HEK293T (cell line): ENCODE measurements around the gene LIPE.

ENCODE experiments used
- CTCF ChIA-PET: fragments of 350-600 bp; formaldehyde crosslinking; extraction: SDS; loops from one replicate; lab custom pipeline; 2021; ENCODE audit warnings: antibody characterized with exemption, inconsistent platforms; lab: Yijun Ruan, JAX
- POLR2A ChIA-PET: fragments of 350-600 bp; formaldehyde crosslinking; extraction: SDS; loops from one replicate; lab custom pipeline; 2020; ENCODE audit warnings: antibody characterized with exemption, inconsistent platforms; lab: Yijun Ruan, JAX
- DNase-seq: peaks from one replicate; pipeline ENCODE4 v3.0.0; 2012; ENCODE audit warnings: mixed read lengths; ENCODE audit errors: extremely low spot score
- ARNT ChIP-seq: fragments of 450-650 bp; IDR thresholded peaks from 2 replicates; pipeline ENCODE4 v1.6.1; 2017; ENCODE audit warnings: mild to moderate bottlenecking
- BHLHE40 ChIP-seq: fragments of 450-650 bp; IDR thresholded peaks from 2 replicates; pipeline ENCODE4 v1.6.1; 2016; ENCODE audit warnings: mild to moderate bottlenecking, moderate library complexity, borderline replicate concordance
- CTBP1 ChIP-seq: fragments of 450-650 bp; IDR thresholded peaks from 2 replicates; pipeline ENCODE4 v1.6.1; 2016; ENCODE audit warnings: borderline replicate concordance
- ELF4 ChIP-seq: fragments of 450-650 bp; IDR thresholded peaks from 2 replicates; pipeline ENCODE4 v1.6.1; 2017; ENCODE audit warnings: antibody characterized with exemption
- FOXA1 ChIP-seq: fragments of 450-650 bp; IDR thresholded peaks from 2 replicates; pipeline ENCODE4 v1.6.1; 2016; ENCODE audit warnings: mild to moderate bottlenecking
- FOXK2 ChIP-seq: fragments of 450-650 bp; IDR thresholded peaks from 2 replicates; pipeline ENCODE4 v1.6.1; 2016; ENCODE audit warnings: mild to moderate bottlenecking
- FOXM1 ChIP-seq: fragments of 450-650 bp; IDR thresholded peaks from 2 replicates; pipeline ENCODE4 v1.6.1; 2017; ENCODE audit warnings: mild to moderate bottlenecking, borderline replicate concordance
- HDGF ChIP-seq: fragments of 450-650 bp; IDR thresholded peaks from 2 replicates; pipeline ENCODE4 v1.6.1; 2017; ENCODE audit warnings: antibody characterized with exemption, borderline replicate concordance
- L3MBTL2 ChIP-seq: fragments of 450-650 bp; conservative IDR thresholded peaks from 2 replicates; pipeline ENCODE4 v1.6.1; 2016; ENCODE audit warnings: mild to moderate bottlenecking
- LEF1 ChIP-seq: fragments of 450-650 bp; IDR thresholded peaks from 2 replicates; pipeline ENCODE4 v1.6.1; 2017; ENCODE audit warnings: mild to moderate bottlenecking, borderline replicate concordance
- NFRKB ChIP-seq: fragments of 450-650 bp; IDR thresholded peaks from 2 replicates; pipeline ENCODE4 v1.6.1; 2016; ENCODE audit warnings: mild to moderate bottlenecking, moderate library complexity
- SP1 ChIP-seq: fragments of 450-650 bp; IDR thresholded peaks from 2 replicates; pipeline ENCODE4 v1.6.1; 2017
- SUZ12 ChIP-seq: fragments of 450-650 bp; IDR thresholded peaks from 2 replicates; pipeline ENCODE4 v1.6.1; 2016; ENCODE audit warnings: mild to moderate bottlenecking
- TARDBP ChIP-seq: fragments of 450-650 bp; IDR thresholded peaks from 2 replicates; pipeline ENCODE4 v1.6.1; 2016
- ZNF384 ChIP-seq: fragments of 450-650 bp; IDR thresholded peaks from 2 replicates; pipeline ENCODE4 v1.6.1; 2016
- TF ChIP-seq, protein P1 (sequence below): fragments of 450-650 bp; IDR thresholded peaks from 2 replicates; pipeline ENCODE4 v1.6.1; 2016

LIPE gene

GRCh38 chr19:42367929-42368328 lies 59.3 kb downstream of the LIPE start:
- ChIA-PET POLR2A (no interaction called here), CTCF (no interaction called here)
- TF ChIP-seq L3MBTL2, result no peak
- no peak for DNase-seq

DNA sequence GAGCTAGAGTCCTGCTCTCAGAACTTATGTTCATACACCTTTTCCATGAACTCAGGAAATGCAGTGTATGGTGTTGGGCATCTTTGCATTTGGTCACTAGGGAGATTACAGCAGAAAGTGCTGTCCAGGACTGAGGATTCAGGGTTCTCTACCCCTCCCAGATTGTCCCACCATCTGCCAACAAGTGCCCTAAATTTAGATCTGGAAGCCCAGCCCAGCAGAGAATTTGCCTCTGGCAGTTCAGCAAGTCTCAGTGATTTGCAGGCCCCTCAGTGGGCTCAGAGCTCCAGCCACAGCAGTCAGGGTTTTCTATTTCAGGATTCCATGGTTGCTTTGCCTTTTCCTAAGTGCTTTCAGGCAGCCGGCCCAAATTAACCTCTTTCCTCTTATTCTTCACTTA lies 60.5 kb downstream of the LIPE start:
- no peak for DNase-seq

GRCh38 chr19:42363614-42364346 lies 63.4 kb downstream of the LIPE start:
- CTCF ChIA-PET, result no interaction called here
- DNase-seq, result no peak

More for the DNA sequence above, 60.5 kb downstream of the LIPE start:
- ChIA-PET CTCF (no interaction called here), POLR2A (interaction anchor here (1.3 kb wide), 1 partner anchor 30 kb away, joined by 7 read pairs; no protein-coding TSS in a partner anchor)
- TF ChIP-seq SUZ12, result no peak
- TF ChIP-seq L3MBTL2, result no peak
- no peak for TF ChIP-seq FOXA1
- no peak for TF ChIP-seq FOXM1
- TF ChIP-seq ARNT, result no peak
- TF ChIP-seq NFRKB, result no peak
- TF ChIP-seq LEF1, result no peak
- TF ChIP-seq BHLHE40, result no peak
- TF ChIP-seq, protein P1, sequence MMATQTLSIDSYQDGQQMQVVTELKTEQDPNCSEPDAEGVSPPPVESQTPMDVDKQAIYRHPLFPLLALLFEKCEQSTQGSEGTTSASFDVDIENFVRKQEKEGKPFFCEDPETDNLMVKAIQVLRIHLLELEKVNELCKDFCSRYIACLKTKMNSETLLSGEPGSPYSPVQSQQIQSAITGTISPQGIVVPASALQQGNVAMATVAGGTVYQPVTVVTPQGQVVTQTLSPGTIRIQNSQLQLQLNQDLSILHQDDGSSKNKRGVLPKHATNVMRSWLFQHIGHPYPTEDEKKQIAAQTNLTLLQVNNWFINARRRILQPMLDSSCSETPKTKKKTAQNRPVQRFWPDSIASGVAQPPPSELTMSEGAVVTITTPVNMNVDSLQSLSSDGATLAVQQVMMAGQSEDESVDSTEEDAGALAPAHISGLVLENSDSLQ, result no peak

GRCh38 chr19:42362891-42363440 lies 64.2 kb downstream of the LIPE start:
- CTCF ChIA-PET, result no interaction called here
- no peak for TF ChIP-seq ZNF384
- no peak for TF ChIP-seq TARDBP
- no peak for TF ChIP-seq NFRKB
- TF ChIP-seq, protein P1, result no peak
- TF ChIP-seq HDGF, result no peak
- no peak for TF ChIP-seq FOXK2
- TF ChIP-seq ARNT, result no peak
- POLR2A ChIA-PET, result no interaction called here
- DNase-seq, result no peak

More at GRCh38 chr19:42363614-42364346, 63.4 kb downstream of the LIPE start:
- POLR2A ChIA-PET, result no interaction called here
- TF ChIP-seq FOXK2 (no peak), NFRKB (no peak), SUZ12 (no peak), BHLHE40 (no peak), FOXM1 (no peak), TARDBP (no peak), SP1 (no peak), FOXA1 (no peak), ARNT (no peak), ZNF384 (no peak)

GRCh38 chr19:42362342-42362741 lies 64.8 kb downstream of the LIPE start:
- DNase-seq, result no peak
- ChIA-PET POLR2A (no interaction called here), CTCF (no interaction called here)
- no peak for TF ChIP-seq FOXA1
- no peak for TF ChIP-seq FOXM1
- no peak for TF ChIP-seq SP1
- TF ChIP-seq ELF4, result no peak
- TF ChIP-seq ZNF384, result no peak
- TF ChIP-seq BHLHE40, result no peak
- no peak for TF ChIP-seq L3MBTL2
- no peak for TF ChIP-seq FOXK2
- no peak for TF ChIP-seq HDGF
- TF ChIP-seq ARNT, result no peak
- TF ChIP-seq, protein P1, result no peak
- TF ChIP-seq TARDBP, result no peak
- no peak for TF ChIP-seq CTBP1
- TF ChIP-seq NFRKB, result no peak

- ChIA-PET CTCF (no interaction called here), POLR2A (no interaction called here)
- TF ChIP-seq ELF4, result no peak
- no peak for TF ChIP-seq FOXA1
- no peak for TF ChIP-seq NFRKB
- TF ChIP-seq, protein P1, result no peak
- TF ChIP-seq SP1, result no peak
- TF ChIP-seq BHLHE40, result no peak
- TF ChIP-seq SUZ12, result no peak
- TF ChIP-seq FOXK2, result no peak
- TF ChIP-seq ZNF384, result no peak
- no peak for TF ChIP-seq ARNT
- no peak for TF ChIP-seq CTBP1
- no peak for TF ChIP-seq L3MBTL2
- TF ChIP-seq TARDBP, result no peak
- TF ChIP-seq FOXM1, result no peak
- TF ChIP-seq LEF1, result no peak
- TF ChIP-seq HDGF, result no peak
- no peak for DNase-seq
Observed at GRCh38 chr19:42361545-42361910, 65.7 kb downstream of the LIPE start.
